ENCODE results near the gene AMHR2.

DNA sequence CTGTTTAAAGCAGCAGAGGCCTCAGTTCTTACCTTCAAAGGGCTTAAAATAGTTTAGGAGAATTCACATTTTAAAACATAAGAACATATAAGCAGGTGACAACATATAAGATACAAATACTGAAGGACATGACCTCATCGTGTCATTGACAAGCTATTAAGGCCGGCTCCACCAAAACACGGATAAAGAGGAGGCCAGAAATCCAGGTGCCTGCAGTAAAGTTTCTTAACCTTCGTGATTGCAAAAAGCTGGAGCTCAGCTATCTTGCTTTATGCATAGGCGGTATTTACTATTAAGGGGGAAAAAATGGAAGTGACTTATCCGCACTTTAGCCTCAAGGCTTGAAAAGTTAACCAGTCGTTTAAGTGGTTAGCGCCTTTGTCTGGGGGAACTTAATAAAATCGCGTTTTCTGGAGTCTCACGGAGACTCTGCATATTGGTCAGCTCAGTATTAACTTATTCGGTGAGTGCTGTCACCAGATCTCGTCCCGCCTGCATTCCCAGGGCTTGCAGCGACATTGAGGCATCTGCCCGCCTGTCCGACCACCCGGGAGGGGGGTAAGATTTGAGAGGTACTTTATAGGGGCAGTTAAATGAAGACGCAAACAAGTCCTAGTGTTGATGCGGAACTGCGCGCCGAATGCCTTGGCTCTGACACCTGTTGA is 44.8 kb upstream of the AMHR2 start:
- TF ChIP-seq, protein P1, sequence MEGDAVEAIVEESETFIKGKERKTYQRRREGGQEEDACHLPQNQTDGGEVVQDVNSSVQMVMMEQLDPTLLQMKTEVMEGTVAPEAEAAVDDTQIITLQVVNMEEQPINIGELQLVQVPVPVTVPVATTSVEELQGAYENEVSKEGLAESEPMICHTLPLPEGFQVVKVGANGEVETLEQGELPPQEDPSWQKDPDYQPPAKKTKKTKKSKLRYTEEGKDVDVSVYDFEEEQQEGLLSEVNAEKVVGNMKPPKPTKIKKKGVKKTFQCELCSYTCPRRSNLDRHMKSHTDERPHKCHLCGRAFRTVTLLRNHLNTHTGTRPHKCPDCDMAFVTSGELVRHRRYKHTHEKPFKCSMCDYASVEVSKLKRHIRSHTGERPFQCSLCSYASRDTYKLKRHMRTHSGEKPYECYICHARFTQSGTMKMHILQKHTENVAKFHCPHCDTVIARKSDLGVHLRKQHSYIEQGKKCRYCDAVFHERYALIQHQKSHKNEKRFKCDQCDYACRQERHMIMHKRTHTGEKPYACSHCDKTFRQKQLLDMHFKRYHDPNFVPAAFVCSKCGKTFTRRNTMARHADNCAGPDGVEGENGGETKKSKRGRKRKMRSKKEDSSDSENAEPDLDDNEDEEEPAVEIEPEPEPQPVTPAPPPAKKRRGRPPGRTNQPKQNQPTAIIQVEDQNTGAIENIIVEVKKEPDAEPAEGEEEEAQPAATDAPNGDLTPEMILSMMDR (IDR thresholded peaks at IDR 0.05; ENCODE audit: insufficient read depth, low read depth, low read length): no peak
- no peak for TF ChIP-seq EZH2 (IDR thresholded peaks at IDR 0.05; ENCODE audit: insufficient read depth, low read length)
